Measurements from ENCODE around the gene TDRD6. TPM values are rescaled to one million over a fixed set of nuclear protein-coding genes. Genes with fewer than 3 reads are reported as not detected.

Gene TDRD6, protein sequence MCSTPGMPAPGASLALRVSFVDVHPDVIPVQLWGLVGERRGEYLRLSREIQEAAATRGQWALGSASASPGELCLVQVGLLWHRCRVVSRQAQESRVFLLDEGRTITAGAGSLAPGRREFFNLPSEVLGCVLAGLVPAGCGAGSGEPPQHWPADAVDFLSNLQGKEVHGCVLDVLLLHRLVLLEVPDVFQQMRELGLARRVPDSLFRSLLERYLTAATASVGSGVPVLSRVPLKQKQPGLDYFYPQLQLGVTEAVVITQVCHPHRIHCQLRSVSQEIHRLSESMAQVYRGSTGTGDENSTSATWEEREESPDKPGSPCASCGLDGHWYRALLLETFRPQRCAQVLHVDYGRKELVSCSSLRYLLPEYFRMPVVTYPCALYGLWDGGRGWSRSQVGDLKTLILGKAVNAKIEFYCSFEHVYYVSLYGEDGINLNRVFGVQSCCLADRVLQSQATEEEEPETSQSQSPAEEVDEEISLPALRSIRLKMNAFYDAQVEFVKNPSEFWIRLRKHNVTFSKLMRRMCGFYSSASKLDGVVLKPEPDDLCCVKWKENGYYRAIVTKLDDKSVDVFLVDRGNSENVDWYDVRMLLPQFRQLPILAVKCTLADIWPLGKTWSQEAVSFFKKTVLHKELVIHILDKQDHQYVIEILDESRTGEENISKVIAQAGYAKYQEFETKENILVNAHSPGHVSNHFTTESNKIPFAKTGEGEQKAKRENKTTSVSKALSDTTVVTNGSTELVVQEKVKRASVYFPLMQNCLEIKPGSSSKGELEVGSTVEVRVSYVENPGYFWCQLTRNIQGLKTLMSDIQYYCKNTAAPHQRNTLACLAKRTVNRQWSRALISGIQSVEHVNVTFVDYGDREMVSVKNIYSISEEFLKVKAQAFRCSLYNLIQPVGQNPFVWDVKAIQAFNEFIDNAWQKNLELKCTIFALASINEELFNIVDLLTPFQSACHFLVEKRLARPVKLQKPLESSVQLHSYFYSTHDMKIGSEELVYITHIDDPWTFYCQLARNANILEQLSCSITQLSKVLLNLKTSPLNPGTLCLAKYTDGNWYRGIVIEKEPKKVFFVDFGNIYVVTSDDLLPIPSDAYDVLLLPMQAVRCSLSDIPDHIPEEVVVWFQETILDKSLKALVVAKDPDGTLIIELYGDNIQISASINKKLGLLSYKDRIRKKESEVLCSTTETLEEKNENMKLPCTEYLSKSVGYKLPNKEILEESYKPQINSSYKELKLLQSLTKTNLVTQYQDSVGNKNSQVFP (N-terminal part only)
- total RNA-seq (2022; extraction: Qiagen RNA extraction): not detected in 5 replicates

GRCh38 chr6:46687619-46688097 is at the start of gene TDRD6:
Gene TDRD6, plus strand, starts transcription at chr6:46687885. Its CDS starts 244 bp downstream, at chr6:46688129.

DNA sequence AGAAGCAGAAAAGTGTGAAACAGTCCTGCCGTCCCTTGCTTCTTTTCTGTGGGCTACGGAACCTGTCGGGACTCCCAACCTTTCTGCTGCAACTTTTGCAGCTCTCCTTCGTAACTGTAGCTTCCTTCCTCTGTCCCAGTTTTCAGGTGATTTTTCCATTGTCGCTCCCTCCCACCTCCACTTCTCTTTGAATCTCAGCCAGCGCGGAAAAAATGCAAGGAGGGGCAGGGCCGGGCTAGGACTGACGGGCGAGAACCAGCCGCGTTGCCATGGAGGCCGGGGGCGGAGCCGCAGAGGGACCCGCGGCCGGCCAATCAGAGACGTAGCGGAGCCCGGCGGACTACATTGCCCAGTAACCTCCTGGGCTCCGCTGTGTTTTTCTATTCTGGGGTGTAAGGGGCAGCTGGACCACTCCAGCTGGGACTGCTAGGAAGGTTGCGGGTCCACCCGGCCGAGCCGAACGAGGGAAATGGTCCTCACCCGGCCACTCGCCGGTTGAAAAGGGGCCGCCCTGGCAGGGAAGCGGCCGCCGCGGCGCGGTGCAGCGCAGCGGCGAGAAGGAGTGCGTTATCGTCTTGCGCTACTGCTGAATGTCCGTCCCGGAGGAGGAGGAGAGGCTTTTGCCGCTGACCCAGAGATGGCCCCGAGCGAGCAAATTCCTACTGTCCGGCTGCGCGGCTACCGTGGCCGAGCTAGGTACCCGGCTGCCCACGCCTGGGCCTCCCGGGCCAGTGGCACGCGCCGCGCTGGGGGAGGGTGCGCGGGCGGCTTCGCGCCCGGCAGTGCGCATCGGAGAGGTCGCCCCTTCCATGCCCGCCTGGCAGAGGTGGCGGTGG is 34.9 kb upstream of the TDRD6 start, which contains the start of the genes CYP39A1 and SLC25A27:
Gene CYP39A1 (minus strand): TSS at position 216 of the 836 bp plus-strand sequence. CDS start 236 bp downstream, outside the sequence.
Gene SLC25A27 (plus strand): TSS at position 373 of the 836 bp plus-strand sequence. CDS start 218 bp downstream, at position 591.

DNA sequence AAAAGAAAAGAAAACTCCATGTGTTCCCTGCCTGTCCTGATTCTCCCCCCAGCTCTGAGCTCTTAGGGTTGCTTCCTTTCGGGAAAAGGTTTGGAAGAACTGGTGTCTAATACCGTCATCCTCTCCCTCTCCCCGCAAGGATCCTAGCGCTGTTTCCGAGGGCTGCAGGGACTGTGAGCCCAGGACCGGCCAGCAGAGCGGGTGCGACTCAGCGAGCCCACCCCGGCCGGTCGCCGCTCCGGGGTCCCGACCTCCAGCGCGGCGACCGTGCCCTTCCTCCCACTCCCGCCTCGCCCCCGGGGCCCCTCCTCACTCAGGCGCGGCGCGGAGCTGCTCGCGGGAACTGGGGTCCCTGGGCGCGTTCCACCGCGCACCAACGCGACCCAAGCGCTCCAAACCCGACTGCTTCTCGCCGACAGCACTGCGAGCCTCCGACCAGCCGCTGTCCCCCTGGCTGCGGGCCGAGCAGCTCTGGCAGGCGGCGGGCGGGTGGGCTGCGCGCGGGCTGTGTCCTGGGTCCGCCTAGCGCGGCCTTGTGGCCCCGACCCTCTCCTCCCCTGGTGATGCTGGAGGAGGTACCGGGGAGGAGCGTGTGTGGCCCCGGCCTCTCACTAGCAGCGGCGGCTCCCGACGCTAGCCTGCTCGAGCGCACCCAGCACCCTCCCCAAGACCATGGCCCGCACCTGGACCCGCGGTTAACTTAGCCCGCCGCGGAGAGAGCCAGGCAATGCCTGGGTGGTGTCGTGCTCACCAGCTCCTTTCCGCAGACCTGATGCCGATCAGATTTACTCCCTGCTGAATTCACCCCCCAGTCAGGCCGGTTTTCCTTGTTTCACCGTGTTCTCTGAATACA is 47.4 kb downstream of the TDRD6 start, which contains the start of gene PLA2G7:
Gene PLA2G7 (minus strand): TSS at position 509 of the 853 bp plus-strand sequence. CDS start 12,484 bp downstream, outside the sequence.

GRCh38 chr6:46746696-46747095 is 59.0 kb downstream of the TDRD6 start, which contains the start of gene ANKRD66:
Gene ANKRD66, plus strand, starts transcription at chr6:46746933. Its CDS starts 5,016 bp downstream, at chr6:46751949.

Other genes starting within 250 kb of the TDRD6 start
- gene RCAN2, start 196.4 kb upstream of the TDRD6 start, total RNA-seq (2022; extraction: Qiagen RNA extraction): not detected in 5 replicates
- 0.03 to 0.09 TPM (median 0.05 TPM) in 4 of 5 replicates, not detected in the other for gene CYP39A1, start 35.1 kb upstream of the TDRD6 start, total RNA-seq (2022; extraction: Qiagen RNA extraction)
- 0.36 to 0.75 TPM (median 0.51 TPM) in 5 replicates for gene SLC25A27, start 34.9 kb upstream of the TDRD6 start, total RNA-seq (2022; extraction: Qiagen RNA extraction)
- gene PLA2G7, start 47.5 kb downstream of the TDRD6 start, total RNA-seq (2022; extraction: Qiagen RNA extraction): 0.06 TPM in 1 of 5 replicates, not detected in the others
- gene ANKRD66, start 59.0 kb downstream of the TDRD6 start, total RNA-seq (2022; extraction: Qiagen RNA extraction): not detected in 5 replicates
- not detected in 5 replicates for gene MEP1A, start 105.5 kb downstream of the TDRD6 start, total RNA-seq (2022; extraction: Qiagen RNA extraction)
- gene ADGRF5, start 234.1 kb downstream of the TDRD6 start, total RNA-seq (2022; extraction: Qiagen RNA extraction): not detected in 5 replicates

All from A549 treated with CORT108297 at 1 μM for 4 hours (cell line).